K562 (cell line): ENCODE results near the gene COPS4. TPM values are rescaled to one million over a fixed set of nuclear protein-coding genes. Genes with fewer than 3 reads are reported as not detected.

Source experiments
- BACH1 ChIP-seq: fragments of 200-800 bp; sonication (Bioruptor generic); IDR thresholded peaks from 2 replicates; pipeline ENCODE4 v1.6.1; 2016; ENCODE audit warnings: missing genetic modification characterization, missing compliant biosample characterization
- FOXA3 ChIP-seq, 2 experiments: fragments of 450-650 bp in 1 of 2; sonication (generic) in 1 of 2; formaldehyde crosslinking; IDR thresholded peaks in 1 of 2; conservative IDR thresholded peaks in 1 of 2; 2 replicates each; pipeline versions ENCODE4 v1.4.0 to v1.8.0; 2020 to 2022; ENCODE audit warnings: mild to moderate bottlenecking in 2 of 2, missing genetic modification reagents in 1 of 2
- HDAC6 ChIP-seq: IDR thresholded peaks from 2 replicates; pipeline ENCODE4 v1.6.1; 2012; ENCODE audit warnings: low read depth, mild to moderate bottlenecking, control low read depth, inconsistent platforms, low read length, moderate library complexity
- HDAC8 ChIP-seq: fragments of 450-650 bp; IDR thresholded peaks from 2 replicates; pipeline ENCODE4 v1.6.1; 2016; ENCODE audit warnings: mild to moderate bottlenecking, missing genetic modification characterization, moderate library complexity, missing compliant biosample characterization
- HNRNPK ChIP-seq: fragments of 200-400 bp; formaldehyde crosslinking; IDR thresholded peaks from one replicate; pipeline ENCODE4 v1.6.1; 2018; ENCODE audit warnings: mild to moderate bottlenecking, low read depth, low read length; ENCODE audit not compliant: poor library complexity, severe bottlenecking
- KDM4B ChIP-seq, 2 experiments: fragments of 450-650 bp in 1 of 2; sonication (generic) in 1 of 2; IDR thresholded peaks; 2 replicates each; pipeline ENCODE4 v1.6.1; 2016 to 2017; ENCODE audit warnings: borderline replicate concordance in 2 of 2, antibody characterized with exemption in 1 of 2, low read depth in 1 of 2, mild to moderate bottlenecking in 1 of 2
- LCOR ChIP-seq: sonication (generic); formaldehyde crosslinking; IDR thresholded peaks from 2 replicates; pipeline ENCODE4 v1.8.0; 2022; ENCODE audit warnings: mild to moderate bottlenecking, missing genetic modification reagents
- NONO ChIP-seq, 2 experiments: fragments of 200-400 bp in 1 of 2; fragments of 450-650 bp in 1 of 2; formaldehyde crosslinking in 1 of 2; IDR thresholded peaks; 2 replicates each; pipeline ENCODE4 v1.6.1; 2017; ENCODE audit warnings: low read depth in 2 of 2, mild to moderate bottlenecking in 2 of 2, moderate library complexity in 2 of 2, low read length in 1 of 2
- PTRF ChIP-seq: fragments of 450-650 bp; IDR thresholded peaks from 2 replicates; pipeline ENCODE4 v1.6.1; 2016; ENCODE audit warnings: mild to moderate bottlenecking, missing genetic modification characterization, missing compliant biosample characterization
- SMARCA5 ChIP-seq: fragments of 450-650 bp; IDR thresholded peaks from 2 replicates; pipeline ENCODE4 v1.6.1; 2016
- TBL1XR1 ChIP-seq, 2 experiments: IDR thresholded peaks; 2 replicates each; pipeline ENCODE4 v1.6.1; 2012; ENCODE audit warnings: improper control_type of control experiment in 2 of 2, low read length in 2 of 2, mild to moderate bottlenecking in 1 of 2
- TFAM ChIP-seq: fragments of 250-450 bp; sonication (Bioruptor Pico); conservative IDR thresholded peaks from 2 replicates; pipeline ENCODE4 v1.5.0; 2021; ENCODE audit warnings: mild to moderate bottlenecking, moderate library complexity
- ZKSCAN1 ChIP-seq: fragments of 150-350 bp; IDR thresholded peaks from 2 replicates; pipeline ENCODE4 v1.6.1; 2016; ENCODE audit warnings: low read depth, low read length
- ZKSCAN8 ChIP-seq: fragments of 200-800 bp; sonication (Bioruptor generic); IDR thresholded peaks from 2 replicates; pipeline ENCODE4 v1.6.1; 2016; ENCODE audit warnings: missing genetic modification characterization, missing compliant biosample characterization
- ZNF668 ChIP-seq: fragments of 250-450 bp; sonication (Bioruptor Pico); IDR thresholded peaks from 2 replicates; pipeline ENCODE4 v1.8.0; 2022; ENCODE audit warnings: mild to moderate bottlenecking, inconsistent platforms
- ZNF75A ChIP-seq: fragments of 450-650 bp; formaldehyde crosslinking; IDR thresholded peaks from 2 replicates; pipeline ENCODE4 v1.4.0; 2020; ENCODE audit warnings: mild to moderate bottlenecking
- polyA plus RNA-seq, 8 experiments: library from polyadenylated mRNA; depleted of rRNA in 4 of 8; stranded (reverse) in 5 of 8; unstranded in 3 of 8; fragments of >200 nt; fragmentation: Nextera tagmentation in 2 of 8; fragmentation: Illumina TruSeq in 1 of 8; extraction: Ambion mirVana in 2 of 8; extraction: Trizol in 1 of 8; gene quantifications; 2 replicates each; pipeline versions ENCODE4 v1.2.1 to v1.2.3, GENCODE V29; 2011 to 2014; ENCODE audit warnings: inconsistent platforms in 1 of 8, missing spikeins in 1 of 8
- total RNA-seq, 7 experiments: library from RNA; depleted of rRNA in 6 of 7; stranded (reverse); fragments of >200 nt in 6 of 7; fragmentation: Illumina TruSeq in 2 of 7; extraction: Trizol in 2 of 7; gene quantifications; 2 replicates each; pipeline versions ENCODE4 v1.2.1 to v1.2.3, GENCODE V29; 2011 to 2021; ENCODE audit warnings: low replicate concordance in 1 of 7
- TF ChIP-seq, protein P1 (sequence below): sonication (generic); formaldehyde crosslinking; IDR thresholded peaks from 2 replicates; pipeline ENCODE4 v1.8.1; 2023; ENCODE audit warnings: mild to moderate bottlenecking, missing genetic modification reagents
- TF ChIP-seq, protein P2 (sequence below): fragments of 450-650 bp; IDR thresholded peaks from 2 replicates; pipeline ENCODE4 v1.6.1; 2016
- TF ChIP-seq, protein P3 (sequence below): sonication (generic); formaldehyde crosslinking; IDR thresholded peaks from 2 replicates; pipeline ENCODE4 v1.8.0; 2022; ENCODE audit warnings: missing genetic modification reagents, mild to moderate bottlenecking, borderline replicate concordance
- TF ChIP-seq, protein P4 (sequence below): fragments of 450-650 bp; IDR thresholded peaks from 2 replicates; pipeline ENCODE4 v1.6.1; 2016; ENCODE audit warnings: borderline replicate concordance
- TF ChIP-seq, protein P5 (sequence below): fragments of 250-450 bp; sonication (Bioruptor Pico); IDR thresholded peaks from 2 replicates; pipeline ENCODE4 v1.8.0; 2021; ENCODE audit warnings: moderate library complexity, mild to moderate bottlenecking, inconsistent platforms

Gene COPS4
- total and polyA plus RNA-seq, 9 of the 15 experiments (the other 6 are each of a cell fraction or from before 2014, with no cell fraction given), result 44.7 to 180 (median 70.9) TPM

DNA sequence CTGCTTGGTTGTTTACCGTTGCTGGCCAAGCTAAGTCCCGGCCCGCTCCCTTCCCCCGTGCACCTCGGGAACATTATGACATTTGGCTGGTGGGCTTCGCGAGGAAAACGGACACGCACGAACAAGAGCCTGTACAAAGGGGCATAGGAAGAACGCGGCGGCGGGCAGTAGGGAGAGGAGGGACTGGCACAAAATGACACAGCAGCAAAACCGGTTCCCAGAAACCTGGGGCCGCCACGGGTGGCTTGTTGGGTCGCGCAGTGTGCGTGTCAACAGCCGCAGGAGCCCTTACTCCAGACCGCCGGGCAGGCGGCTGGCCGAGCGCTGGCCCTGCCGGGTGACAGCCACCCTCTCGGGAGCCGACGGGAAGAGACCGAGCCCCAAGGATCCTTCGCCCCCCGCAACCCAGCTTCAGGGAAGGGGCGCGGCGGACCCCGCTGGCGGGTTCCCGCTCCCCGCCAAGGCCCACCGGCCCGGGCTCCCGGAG is 22.7 kb upstream of the COPS4 start (continued):
- TF ChIP-seq, protein P1, sequence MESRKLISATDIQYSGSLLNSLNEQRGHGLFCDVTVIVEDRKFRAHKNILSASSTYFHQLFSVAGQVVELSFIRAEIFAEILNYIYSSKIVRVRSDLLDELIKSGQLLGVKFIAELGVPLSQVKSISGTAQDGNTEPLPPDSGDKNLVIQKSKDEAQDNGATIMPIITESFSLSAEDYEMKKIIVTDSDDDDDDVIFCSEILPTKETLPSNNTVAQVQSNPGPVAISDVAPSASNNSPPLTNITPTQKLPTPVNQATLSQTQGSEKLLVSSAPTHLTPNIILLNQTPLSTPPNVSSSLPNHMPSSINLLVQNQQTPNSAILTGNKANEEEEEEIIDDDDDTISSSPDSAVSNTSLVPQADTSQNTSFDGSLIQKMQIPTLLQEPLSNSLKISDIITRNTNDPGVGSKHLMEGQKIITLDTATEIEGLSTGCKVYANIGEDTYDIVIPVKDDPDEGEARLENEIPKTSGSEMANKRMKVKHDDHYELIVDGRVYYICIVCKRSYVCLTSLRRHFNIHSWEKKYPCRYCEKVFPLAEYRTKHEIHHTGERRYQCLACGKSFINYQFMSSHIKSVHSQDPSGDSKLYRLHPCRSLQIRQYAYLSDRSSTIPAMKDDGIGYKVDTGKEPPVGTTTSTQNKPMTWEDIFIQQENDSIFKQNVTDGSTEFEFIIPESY (CRISPR knock-in tag), result no peak
- TF ChIP-seq, protein P2, sequence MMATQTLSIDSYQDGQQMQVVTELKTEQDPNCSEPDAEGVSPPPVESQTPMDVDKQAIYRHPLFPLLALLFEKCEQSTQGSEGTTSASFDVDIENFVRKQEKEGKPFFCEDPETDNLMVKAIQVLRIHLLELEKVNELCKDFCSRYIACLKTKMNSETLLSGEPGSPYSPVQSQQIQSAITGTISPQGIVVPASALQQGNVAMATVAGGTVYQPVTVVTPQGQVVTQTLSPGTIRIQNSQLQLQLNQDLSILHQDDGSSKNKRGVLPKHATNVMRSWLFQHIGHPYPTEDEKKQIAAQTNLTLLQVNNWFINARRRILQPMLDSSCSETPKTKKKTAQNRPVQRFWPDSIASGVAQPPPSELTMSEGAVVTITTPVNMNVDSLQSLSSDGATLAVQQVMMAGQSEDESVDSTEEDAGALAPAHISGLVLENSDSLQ, result no peak
- TF ChIP-seq, protein P3, sequence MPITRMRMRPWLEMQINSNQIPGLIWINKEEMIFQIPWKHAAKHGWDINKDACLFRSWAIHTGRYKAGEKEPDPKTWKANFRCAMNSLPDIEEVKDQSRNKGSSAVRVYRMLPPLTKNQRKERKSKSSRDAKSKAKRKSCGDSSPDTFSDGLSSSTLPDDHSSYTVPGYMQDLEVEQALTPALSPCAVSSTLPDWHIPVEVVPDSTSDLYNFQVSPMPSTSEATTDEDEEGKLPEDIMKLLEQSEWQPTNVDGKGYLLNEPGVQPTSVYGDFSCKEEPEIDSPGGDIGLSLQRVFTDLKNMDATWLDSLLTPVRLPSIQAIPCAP (CRISPR knock-in tag), result no peak
- TF ChIP-seq HDAC8 (tag), result no peak
- no peak for TF ChIP-seq ZKSCAN1
- TF ChIP-seq SMARCA5, result no peak
- no peak for TF ChIP-seq TBL1XR1 (IDR thresholded peaks at IDR 0.05; ENCODE audit: low read length in 2 of 2)
- TF ChIP-seq ZNF75A (CRISPR knock-in tag), result no peak
- no peak for TF ChIP-seq HDAC6
- no peak for TF ChIP-seq FOXA3 (CRISPR knock-in tag; conservative IDR thresholded peaks at IDR 0.05 in 1 of 2, IDR thresholded peaks at IDR 0.05 in 1 of 2)
- TF ChIP-seq ZNF668 (CRISPR knock-in tag), result no peak
- TF ChIP-seq BACH1 (tag), result no peak
- TF ChIP-seq TFAM (CRISPR knock-in tag), result no peak
- TF ChIP-seq, protein P4, sequence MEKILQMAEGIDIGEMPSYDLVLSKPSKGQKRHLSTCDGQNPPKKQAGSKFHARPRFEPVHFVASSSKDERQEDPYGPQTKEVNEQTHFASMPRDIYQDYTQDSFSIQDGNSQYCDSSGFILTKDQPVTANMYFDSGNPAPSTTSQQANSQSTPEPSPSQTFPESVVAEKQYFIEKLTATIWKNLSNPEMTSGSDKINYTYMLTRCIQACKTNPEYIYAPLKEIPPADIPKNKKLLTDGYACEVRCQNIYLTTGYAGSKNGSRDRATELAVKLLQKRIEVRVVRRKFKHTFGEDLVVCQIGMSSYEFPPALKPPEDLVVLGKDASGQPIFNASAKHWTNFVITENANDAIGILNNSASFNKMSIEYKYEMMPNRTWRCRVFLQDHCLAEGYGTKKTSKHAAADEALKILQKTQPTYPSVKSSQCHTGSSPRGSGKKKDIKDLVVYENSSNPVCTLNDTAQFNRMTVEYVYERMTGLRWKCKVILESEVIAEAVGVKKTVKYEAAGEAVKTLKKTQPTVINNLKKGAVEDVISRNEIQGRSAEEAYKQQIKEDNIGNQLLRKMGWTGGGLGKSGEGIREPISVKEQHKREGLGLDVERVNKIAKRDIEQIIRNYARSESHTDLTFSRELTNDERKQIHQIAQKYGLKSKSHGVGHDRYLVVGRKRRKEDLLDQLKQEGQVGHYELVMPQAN, result peak; percentile 79
- TF ChIP-seq KDM4B (IDR thresholded peaks at IDR 0.05; ENCODE audit: borderline replicate concordance in 2 of 2, low read depth in 1 of 2), result no peak
- no peak for TF ChIP-seq ZKSCAN8
- no peak for TF ChIP-seq HNRNPK
- TF ChIP-seq NONO (IDR thresholded peaks at IDR 0.05; ENCODE audit: low read depth in 2 of 2, low read length in 1 of 2), result 0 out of 4 replicates have a peak, but pooled peaks of 1 of the 2 experiments have one; percentile 31
- no peak for TF ChIP-seq LCOR (CRISPR knock-in tag)
- TF ChIP-seq PTRF (tag), result no peak
- TF ChIP-seq, protein P5, sequence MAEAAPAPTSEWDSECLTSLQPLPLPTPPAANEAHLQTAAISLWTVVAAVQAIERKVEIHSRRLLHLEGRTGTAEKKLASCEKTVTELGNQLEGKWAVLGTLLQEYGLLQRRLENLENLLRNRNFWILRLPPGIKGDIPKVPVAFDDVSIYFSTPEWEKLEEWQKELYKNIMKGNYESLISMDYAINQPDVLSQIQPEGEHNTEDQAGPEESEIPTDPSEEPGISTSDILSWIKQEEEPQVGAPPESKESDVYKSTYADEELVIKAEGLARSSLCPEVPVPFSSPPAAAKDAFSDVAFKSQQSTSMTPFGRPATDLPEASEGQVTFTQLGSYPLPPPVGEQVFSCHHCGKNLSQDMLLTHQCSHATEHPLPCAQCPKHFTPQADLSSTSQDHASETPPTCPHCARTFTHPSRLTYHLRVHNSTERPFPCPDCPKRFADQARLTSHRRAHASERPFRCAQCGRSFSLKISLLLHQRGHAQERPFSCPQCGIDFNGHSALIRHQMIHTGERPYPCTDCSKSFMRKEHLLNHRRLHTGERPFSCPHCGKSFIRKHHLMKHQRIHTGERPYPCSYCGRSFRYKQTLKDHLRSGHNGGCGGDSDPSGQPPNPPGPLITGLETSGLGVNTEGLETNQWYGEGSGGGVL, result no peak
